Superior temporal gyrus (tissue), 1 donor: ENCODE results near the gene LIG3.
"Not testable (repeated sequence)": the region's sequence is repeated elsewhere in the genome, so short reads cannot be mapped to it uniquely, and the experiment has no call there.

Source experiments
- DNase-seq: peaks from one replicate; pipeline ENCODE4 v3.0.0-alpha.2; 2016; ENCODE audit errors: extremely low spot score

Gene LIG3

DNA sequence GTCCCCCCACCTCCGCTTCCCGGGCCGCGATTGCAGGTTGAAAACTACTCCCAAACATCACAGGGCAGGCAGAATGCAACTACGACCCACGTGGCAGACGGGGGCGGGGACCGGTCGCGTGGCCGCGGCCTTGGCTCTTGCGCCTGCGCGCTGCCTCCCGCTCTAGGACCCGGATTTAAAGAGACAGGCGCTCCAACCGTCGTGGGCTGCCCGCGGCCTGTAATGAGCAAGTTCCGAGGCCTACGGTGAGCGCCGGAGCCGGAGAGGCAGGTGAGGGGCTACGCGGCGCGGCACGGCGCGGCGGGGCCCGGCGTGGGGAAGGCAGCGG is at the start of gene LIG3:
TSS of gene LIG3 (plus strand) at position 160 of the 328 bp plus-strand sequence. CDS start 2,494 bp downstream, outside the sequence.
- peak; percentile 95 for DNase-seq

DNA sequence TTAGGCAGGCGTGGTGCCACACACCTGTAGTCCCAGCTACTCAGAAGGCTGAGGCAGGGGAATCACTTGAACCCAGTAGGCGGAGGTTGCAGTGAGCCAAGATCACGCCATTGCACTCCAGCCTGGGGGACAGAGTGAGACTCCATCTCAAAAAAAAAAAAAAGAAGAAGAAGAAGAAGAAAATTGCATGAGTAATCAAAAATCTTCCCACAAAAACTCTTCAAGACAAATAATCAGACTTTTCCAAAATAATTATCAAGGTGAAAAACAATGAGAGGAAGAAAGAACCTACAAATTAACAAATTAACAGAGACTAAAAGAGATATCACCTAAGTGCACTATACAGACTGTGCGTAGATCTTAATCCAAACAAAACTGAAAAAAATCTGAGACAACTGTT is 29.5 kb upstream of the LIG3 start:
- DNase-seq, result not testable (repeated sequence)

DNA sequence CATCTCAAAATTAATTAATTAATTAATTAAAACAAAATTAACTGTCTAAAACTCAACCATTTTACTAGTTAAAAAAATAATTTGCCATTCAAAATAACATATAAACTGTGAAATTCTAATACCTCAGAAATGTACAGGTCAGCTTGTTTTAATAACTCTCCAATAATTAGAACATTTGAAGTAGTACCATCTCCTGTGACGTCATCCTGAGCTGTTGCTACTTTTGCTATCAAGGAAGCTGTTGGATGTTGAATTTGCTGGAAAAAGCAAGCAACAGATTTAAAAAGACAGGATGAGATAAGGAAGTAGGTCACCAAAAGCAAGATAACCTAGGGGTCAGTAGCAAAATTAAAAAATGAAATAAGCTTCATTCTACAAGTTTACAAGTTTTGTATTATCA is 21.9 kb upstream of the LIG3 start:
- DNase-seq, result no peak

DNA sequence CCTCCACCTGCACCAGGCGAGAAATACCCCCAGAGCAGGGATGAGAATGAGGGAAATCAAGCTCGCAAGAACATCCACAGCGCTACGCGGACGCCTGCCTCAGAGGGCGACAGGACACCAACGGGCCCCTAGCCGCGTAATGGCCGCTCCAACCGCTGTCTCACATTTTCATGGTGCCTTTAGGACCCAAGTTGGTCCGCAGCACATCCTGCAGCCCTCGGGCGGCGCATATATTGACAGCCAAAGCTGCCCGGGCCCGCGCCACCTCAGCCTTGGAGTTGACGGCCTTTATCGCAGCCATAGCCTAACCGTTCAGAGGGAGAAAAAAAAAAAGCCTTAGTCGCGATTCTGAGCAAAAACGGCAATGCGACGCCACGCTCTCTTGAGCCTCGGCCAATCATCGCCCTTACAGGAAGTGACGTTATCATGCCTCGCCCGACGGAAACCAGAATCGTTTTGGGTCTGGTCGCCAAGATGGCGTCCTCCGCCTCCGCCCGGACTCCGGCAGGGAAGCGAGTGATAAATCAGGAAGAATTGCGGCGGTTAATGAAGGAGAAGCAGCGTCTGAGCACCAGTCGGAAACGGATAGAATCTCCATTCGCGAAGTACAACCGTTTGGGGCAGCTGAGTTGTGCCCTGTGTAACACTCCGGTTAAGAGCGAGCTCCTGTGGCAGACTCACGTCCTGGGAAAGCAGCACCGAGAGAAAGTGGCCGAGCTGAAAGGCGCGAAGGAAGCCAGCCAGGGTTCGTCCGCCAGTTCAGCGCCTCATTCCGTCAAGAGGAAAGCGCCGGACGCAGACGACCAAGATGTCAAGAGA is 19.0 kb upstream of the LIG3 start, which contains the start of the genes CCT6B and ZNF830:
TSS of gene CCT6B (minus strand) at position 368 of the 819 bp plus-strand sequence. CDS start at position 301, 67 bp downstream.
TSS of gene ZNF830 (plus strand) at position 448 of the 819 bp plus-strand sequence. CDS start at position 475, 27 bp downstream.
- DNase-seq, result peak; percentile 99

DNA sequence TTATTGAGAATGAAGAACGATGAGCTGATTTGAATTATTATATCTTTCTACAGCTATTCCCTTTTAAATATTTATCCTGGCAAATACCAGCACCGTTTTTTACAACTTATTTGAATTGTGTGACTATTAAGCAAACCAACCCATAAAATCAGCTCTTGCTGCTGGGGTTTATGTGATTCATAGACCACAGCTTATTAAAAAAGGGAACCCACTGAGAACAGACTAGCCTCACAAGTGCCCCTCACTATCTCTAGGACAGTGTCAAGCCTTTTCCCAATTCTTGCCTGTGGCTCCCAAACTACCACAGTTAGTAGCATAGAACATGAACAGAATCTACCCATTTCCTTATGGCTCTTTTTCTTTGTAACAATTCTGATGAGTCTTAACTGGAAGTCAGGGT is 6.1 kb upstream of the LIG3 start:
- no peak for DNase-seq

DNA sequence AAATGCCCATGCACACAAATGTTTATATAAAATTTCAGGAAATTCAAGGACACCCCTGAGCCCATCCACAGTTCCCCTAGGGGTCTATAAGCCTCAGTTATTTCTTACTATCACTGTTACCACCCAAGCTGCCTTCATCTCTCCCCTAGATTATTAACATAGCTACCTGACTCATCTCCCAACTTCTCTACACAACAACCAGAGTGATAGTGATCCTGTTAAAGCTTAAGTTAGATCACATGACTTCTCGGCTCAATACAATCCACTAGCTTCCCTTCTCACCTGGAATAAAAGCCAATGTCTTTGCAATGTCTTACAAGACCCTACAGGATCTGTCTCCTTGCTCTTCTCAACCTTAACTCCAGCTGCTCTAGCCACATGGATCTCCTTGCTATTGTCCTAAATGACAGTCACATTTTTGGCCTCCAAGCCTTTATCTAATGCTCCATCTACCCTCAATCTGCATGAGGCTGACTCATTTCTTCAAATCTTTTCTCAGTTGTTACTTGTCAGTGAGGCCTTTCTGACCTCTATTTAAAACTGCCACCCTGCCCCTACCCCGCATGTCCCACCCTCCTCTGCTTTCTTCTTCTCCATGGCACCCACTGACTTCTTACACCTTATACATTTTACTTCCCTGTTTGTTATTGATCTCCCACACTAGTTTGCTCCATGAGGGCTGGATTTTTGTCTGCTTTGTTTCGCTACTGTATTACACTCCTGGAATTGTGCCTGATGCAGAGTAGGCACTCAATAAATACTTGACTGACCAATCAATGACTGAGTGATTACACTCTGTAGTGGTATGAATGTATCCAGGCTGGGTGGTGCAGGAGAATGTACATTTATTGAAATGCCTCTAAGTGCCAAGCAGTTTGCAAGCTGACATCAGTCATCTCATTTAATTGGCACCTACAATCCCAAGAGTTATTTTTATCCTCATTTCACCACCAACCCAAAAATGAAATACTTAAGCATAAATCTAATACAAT is 5.2 kb upstream of the LIG3 start:
- DNase-seq, result no peak

DNA sequence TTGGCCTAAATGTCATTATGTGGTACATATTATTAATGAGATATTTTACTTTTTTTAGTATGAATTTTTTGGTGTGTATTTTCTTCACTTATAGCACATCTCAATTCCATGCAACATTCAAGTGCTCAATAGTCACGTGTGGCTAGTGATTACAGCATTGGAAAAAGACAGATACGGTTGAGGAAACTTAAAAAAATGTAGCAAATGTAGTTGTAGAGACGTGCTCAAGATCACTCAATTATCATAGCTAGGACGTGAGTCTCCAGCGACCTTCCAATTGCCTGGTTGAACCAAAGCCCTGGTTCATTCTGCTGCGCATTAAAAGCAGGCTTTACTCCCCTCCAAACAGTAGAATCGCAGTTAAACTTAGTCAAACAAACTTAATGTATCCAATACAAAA is 1.2 kb upstream of the LIG3 start:
- DNase-seq, result no peak

DNA sequence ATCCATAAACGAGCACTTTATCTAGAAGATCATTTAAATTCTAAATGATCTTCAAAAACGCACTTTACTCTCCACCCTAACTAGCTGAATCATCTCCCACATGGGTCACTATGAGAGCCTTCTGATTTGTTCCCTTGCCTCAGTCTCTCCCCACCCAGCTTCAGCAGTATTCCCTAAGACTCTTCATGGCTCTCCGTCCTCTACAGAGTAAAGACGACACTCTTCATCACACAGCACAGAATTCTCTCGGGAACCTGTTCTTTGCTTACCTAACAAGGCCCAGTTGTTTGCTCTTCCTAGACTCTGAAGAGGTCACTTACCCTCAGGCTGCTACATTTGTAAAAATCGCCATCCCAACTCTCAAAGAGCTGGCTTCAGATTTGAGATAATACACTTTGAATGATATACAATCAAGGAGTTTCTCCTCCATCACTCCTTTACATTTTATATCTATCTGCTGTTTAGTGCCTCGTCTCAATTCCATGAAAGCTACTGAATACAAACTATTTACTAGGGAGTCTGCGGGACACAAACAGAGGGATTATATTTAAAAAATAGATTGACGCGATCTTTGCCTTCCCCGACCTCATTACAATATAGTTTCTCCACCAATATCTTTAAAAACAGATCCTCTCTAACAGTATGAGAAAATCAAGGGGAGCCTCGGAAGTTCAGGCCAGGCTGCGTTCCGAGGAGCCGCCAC is 511 bp upstream of the LIG3 start:
- peak; percentile 41 for DNase-seq

DNA sequence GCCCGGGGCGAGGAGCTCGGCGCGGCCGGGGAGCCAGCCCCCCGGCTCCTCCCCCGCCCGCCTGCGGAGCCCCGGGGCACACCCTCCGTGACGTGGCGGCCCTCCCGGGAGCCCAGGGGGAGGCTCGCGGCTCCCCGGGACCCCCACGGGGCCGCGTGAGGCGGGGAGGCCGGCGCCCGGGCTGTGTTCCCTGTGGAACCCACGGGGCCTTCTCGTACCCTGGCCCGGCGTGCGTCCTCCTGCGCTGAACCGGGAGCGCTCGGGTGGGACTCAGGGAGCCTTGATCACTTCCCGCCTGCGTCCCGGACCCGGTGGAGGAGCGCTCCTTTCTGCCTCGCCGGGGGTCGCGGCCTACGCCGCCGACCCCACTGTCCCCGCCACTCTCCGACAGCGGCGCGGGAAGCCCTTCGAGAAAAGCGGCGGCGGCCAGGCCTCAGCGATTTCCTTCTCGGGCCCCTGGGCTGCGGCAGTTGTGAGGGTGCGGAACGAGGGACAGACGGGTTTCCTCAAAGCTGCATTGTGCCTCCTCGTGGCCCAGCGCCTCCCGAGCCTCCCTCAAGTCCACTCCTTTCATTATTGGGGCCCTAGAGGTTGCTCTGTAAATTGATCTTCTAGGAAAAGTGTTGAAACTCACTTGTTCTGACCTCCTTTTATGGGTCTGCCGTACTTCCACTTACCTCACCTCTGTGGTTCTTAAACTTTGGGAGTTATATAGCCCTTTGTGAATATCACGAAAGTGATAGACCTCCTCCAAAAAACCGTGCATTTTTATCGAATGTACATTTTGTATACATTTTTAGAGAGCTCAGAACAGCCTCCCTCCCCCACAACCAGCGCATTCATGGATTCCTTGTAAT is 597 bp downstream of the LIG3 start:
- DNase-seq, result peak; percentile 49

DNA sequence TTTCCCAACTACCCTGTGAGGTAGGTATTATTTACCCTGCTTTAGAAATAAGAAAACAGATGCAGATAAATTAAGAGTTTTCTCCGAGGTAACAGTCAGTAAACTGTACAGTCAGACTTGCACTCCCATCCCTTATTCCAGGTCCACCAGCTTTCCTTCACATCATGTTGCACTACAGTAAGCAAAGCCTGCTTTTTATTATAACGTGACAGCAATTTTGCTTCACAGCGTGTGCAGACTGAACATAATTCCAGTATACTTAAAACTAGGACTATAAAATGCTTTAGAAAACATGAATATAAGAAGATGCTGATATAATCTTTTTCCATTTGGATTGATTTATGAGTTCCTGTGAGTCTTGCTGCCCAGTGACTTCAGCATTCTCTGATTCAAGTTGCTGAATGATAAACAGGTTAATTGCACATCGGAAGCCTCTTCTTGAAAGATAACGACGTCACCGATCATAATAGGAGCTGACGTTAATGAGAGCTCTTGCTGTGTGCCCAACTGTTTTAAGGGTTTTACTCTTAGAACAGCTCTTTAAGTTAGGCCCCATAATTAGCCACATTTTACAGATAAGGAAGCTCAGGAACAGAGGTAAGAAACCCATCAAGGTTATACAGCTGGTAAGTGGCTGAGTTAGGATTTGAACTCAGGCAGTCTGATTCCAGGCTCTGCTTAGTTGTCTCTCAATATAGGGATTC is 1.4 kb downstream of the LIG3 start:
- DNase-seq, result peak; percentile 18

DNA sequence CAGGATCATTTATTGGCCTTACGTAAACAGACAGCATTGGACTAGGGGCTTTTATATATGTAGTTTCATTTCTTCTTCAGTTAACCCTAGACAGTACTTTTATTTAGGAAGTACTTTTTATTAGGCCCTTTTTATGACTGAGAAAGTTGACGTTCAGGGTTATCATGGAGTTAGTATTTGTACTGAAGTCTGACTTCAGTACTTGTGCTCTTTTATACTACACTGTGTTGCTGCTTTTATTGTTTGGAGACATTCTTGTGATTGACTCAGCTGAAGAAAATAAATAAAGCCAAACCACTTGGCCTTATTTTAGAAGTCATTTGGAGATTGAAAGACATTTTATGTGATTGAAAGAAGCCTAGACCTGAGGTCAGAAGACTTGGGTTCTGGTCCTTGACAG is 6.9 kb downstream of the LIG3 start:
- DNase-seq, result no peak

DNA sequence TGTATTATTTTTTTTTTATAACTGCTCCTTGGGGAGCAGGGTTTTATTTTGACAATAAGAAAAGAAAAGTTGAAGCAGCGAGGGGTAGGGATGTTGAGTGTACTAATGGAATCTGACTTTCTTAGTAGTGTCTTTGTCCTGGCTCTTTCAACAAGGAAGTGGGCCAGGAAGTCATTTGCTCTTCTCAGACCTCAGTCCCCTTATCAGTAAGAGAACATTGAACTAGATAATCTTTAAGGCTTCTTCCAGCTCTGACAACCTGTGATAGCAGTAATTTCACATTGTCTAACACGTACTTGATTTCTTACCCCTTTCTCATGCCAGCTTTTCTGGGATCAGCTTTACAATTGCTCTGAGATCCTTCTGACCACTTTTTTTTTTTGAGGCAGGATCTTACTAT is 8.3 kb downstream of the LIG3 start:
- no peak for DNase-seq

DNA sequence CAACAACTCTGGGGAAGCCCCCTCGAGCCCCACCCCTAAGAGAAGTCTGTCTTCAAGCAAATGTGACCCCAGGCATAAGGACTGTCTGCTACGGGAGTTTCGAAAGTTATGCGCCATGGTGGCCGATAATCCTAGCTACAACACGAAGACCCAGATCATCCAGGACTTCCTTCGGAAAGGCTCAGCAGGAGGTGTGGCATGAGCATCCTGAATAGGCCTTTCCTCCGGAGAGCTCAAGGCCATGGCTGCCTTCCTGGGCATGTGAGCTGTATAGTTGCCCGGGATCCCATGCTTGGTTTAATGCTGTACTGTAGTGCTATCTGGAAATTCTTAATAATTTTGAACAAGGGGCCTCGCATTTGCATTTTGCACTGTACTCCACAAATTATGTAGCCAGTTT is 9.2 kb downstream of the LIG3 start:
- no peak for DNase-seq

DNA sequence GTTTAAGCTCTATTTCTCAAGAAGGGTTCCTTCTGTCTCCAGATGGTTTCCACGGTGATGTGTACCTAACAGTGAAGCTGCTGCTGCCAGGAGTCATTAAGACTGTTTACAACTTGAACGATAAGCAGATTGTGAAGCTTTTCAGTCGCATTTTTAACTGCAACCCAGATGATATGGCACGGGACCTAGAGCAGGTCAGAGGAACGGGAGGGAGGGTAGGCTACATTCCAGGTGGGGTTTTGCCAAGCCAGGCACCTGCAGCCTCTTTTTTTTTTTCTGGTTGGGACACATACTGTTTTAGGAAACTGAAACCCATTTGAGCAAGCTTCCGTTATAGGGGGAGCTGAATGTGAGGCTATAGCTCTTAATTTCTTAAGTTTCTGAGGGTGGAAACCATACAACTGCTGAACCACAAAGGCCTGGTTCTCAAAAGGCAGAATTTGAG is 10.6 kb downstream of the LIG3 start:
- no peak for DNase-seq

DNA sequence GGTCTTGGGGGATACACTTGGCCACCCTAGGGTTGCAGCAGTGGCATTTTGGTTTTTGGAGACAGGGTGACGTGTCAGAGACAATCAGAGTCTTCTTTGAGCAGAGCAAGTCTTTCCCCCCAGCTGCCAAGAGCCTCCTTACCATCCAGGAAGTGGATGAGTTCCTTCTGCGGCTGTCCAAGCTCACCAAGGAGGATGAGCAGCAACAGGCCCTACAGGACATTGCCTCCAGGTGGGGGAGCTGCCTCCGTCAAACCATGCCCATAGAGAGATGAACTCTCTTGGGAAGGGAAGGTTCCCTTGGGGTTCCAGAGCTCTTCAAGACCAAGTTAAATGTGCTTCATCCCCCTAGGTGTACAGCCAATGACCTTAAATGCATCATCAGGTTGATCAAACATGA is 11.3 kb downstream of the LIG3 start:
- DNase-seq, result no peak

DNA sequence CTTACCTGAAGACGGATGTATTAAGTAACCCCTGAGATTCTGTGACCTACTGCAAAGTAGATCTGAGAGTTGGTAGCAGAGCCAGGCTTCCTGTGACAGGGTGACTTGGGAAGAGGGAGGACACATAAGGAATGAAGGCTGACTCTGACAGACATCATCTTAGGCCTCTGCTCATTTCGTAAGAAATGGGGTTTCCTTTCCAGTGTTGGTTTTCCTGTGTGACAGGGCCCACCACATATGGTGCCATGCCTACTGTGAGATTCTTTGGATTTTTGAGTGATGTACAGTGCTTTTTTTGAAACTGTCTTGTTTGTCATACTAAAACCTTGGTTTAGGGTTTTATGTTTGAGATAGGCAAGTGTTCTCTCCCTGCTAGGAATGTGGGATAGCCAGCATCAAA is 12.7 kb downstream of the LIG3 start:
- no peak for DNase-seq

DNA sequence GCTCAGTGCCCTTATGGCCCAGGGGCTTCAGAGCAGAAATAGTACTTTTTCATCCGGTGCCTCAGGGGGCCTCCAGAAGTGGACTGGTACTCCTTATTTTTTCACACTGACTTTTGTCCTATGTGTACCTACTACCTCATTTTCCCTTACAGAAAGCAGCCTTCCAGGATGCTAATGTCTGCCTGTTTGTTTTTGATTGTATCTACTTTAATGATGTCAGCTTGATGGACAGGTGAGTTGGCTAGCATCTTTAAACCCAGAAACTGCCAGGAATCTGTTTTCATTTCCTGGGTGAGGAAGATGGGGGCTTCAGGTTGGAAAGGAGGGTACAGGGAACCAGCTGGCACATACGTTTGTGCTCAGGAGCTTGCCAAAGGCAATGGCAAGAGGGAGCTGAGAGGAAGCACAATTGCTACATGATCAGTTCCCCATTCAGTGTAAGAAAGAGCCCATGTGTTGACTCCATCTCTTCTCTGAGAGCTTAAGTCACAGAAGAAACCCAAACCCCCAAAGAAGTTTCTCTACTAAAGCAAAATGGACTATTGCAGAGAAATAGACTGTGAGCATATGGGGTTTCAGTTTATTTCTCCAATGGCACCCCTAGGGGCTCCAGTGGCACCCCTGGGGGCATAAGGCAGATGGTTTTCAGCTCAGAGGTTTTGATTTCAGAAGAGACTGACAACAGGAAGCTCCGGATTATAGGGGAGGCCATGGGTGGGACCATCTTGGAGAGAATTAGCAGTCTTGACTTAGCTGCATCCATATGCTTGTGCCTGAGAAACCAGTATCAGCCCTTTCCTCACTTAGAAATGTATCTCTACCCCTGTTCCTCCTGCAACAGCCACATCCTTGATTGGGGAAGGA is 16.3 kb downstream of the LIG3 start:
- DNase-seq, result no peak

DNA sequence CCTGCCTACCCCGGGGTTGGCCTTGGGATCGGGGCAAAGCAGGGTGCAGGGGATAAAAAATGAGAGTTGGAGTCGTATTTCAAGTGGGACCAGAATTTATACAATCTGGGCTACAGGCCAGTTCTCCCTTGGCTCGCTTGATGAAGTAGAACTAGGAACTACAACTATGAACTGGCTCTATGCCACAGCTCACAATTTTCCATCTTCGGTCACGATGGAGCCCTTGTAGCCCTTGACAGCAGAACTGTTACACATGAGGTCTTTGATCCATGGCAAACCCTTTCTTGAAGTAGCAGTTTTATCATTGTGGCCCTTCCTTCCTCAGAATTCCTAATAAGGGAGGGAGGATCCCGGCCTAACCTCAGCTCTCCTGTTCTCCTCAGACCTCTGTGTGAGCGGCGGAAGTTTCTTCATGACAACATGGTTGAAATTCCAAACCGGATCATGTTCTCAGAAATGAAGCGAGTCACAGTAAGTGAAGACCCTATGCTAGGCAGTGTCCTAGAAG is 17.1 kb downstream of the LIG3 start:
- no peak for DNase-seq

DNA sequence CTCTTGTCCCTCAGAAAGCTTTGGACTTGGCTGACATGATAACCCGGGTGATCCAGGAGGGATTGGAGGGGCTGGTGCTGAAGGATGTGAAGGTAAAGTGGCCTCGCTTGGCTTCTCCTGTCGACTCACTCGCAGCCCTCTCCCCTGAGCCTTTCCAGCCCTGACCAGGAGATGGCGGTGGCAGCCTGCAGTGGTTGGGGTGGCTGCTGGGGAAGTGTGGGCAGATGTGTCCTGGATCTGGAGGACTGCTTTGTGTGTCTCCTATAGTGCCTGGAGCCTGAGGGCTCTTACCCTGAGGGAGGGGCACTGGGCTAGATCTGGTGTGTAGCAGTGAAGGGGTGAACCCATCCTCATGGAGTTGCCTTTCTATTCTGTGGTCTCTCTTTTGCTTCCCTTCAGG is 17.9 kb downstream of the LIG3 start:
- peak; percentile 82 for DNase-seq
